Calu3 (cell line): ENCODE data around the gene MED17. TPM values are rescaled to one million over a fixed set of nuclear protein-coding genes. Genes with fewer than 3 reads are reported as not detected.

Experiments used
- BruUV-seq: library from RNA; stranded (reverse); fragments of 400-500 nt; replicated peaks from 2 replicates; lab custom pipeline; 2021; lab: Mats Ljungman, UMichigan
- CTCF ChIA-PET: fragments of 300-600 bp; sonication (Branson Sonifier 250); formaldehyde crosslinking; loops from one replicate; lab custom pipeline; 2022; ENCODE audit warnings: antibody characterized with exemption; lab: Charles Lee
- DNase-seq: peaks from one replicate; pipeline ENCODE4 v3.0.0; 2022
- H3K27ac Mint-ChIP-seq: one replicate; pipeline ENCODE4 v1.8.0; 2022; ENCODE audit warnings: mixed read lengths; ENCODE audit not compliant: unreplicated experiment
- H3K27me3 Mint-ChIP-seq: one replicate; pipeline ENCODE4 v1.8.0; 2022; ENCODE audit warnings: mixed read lengths; ENCODE audit not compliant: unreplicated experiment
- H3K36me3 Mint-ChIP-seq: one replicate; pipeline ENCODE4 v1.8.0; 2022; ENCODE audit warnings: mild to moderate bottlenecking, moderate library complexity, mixed read lengths; ENCODE audit not compliant: insufficient read depth, unreplicated experiment
- H3K4me1 Mint-ChIP-seq: one replicate; pipeline ENCODE4 v1.8.0; 2022; ENCODE audit warnings: mild to moderate bottlenecking, low read depth, mixed read lengths; ENCODE audit not compliant: unreplicated experiment
- H3K4me3 Mint-ChIP-seq: one replicate; pipeline ENCODE4 v1.8.0; 2022; ENCODE audit warnings: mild to moderate bottlenecking, low read depth, moderate library complexity, mixed read lengths; ENCODE audit not compliant: unreplicated experiment
- H3K9me3 Mint-ChIP-seq: one replicate; pipeline ENCODE4 v1.8.0; 2022; ENCODE audit warnings: low read depth, mixed read lengths; ENCODE audit not compliant: unreplicated experiment
- intact Hi-C: fragments of 100-400 bp; cut with micrococcal nuclease; formaldehyde crosslinking; loops from one replicate; pipeline ENCODE4 v1.10.0; 2022; ENCODE audit not compliant: unreplicated experiment
- total RNA-seq: library from RNA; stranded (reverse); gene quantifications from 2 replicates; pipeline ENCODE4 v1.2.3, GENCODE V29; 2022
- TF ChIP-seq, protein P1 (sequence below): fragments of 200-600 bp; IDR thresholded peaks from one replicate; pipeline ENCODE4 v1.8.0; 2022; ENCODE audit warnings: antibody characterized with exemption; ENCODE audit not compliant: unreplicated experiment

The MED17 gene
- total RNA-seq, 1 experiment from 2014 or later = 24.6 TPM

DNA sequence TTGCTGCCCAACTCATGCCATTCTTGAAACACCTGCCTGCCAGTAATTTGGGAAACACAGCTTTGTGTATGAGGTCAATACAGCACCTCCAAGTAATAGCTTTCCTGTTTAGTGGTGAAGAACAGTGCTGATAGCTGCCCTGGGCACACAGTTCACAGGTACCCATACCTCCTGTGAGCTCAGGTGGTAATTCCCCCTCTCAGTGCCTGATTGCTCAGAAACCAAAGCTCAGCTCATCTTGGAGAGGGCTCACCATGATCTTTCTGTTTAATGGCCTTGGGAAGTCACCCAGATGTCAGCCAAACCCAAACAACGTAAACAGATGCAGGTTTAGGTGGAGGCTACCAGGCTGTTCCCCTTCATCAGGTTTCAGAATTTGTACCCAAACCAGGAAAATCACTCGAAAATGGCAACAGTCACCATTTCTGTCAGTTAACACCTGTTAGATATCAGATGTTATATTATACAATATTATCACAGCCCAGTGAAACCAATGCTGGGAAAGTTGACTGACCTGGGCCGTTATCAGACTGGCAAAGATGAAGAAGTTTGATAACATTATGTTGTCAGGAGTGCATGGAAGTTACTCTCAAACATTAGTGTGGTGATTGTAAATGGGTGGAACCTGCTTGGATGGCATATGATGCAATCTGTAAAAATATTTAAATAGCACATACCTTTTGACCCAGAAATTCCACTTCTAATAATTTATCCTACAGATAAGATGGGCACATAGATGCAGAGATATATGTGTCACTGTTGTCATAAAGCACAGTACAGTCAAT is 47.5 kb downstream of the MED17 start:
- H3K27ac Mint-ChIP-seq = no peak overlapping the region
- H3K36me3 Mint-ChIP-seq = no peaks in the 10 kb centered on the region
- intact Hi-C loops = no loop called here
- H3K4me3 Mint-ChIP-seq = no peak overlapping the region
- DNase-seq = no peak
- no peaks in the 10 kb centered on the region for H3K9me3 Mint-ChIP-seq
- CTCF ChIA-PET = no interaction called here
- no TSS peak for BruUV-seq
- TF ChIP-seq, protein P1, sequence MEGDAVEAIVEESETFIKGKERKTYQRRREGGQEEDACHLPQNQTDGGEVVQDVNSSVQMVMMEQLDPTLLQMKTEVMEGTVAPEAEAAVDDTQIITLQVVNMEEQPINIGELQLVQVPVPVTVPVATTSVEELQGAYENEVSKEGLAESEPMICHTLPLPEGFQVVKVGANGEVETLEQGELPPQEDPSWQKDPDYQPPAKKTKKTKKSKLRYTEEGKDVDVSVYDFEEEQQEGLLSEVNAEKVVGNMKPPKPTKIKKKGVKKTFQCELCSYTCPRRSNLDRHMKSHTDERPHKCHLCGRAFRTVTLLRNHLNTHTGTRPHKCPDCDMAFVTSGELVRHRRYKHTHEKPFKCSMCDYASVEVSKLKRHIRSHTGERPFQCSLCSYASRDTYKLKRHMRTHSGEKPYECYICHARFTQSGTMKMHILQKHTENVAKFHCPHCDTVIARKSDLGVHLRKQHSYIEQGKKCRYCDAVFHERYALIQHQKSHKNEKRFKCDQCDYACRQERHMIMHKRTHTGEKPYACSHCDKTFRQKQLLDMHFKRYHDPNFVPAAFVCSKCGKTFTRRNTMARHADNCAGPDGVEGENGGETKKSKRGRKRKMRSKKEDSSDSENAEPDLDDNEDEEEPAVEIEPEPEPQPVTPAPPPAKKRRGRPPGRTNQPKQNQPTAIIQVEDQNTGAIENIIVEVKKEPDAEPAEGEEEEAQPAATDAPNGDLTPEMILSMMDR = no peak
- no peaks in the 10 kb centered on the region for H3K4me1 Mint-ChIP-seq
- H3K27me3 Mint-ChIP-seq = no peaks in the 10 kb centered on the region

DNA sequence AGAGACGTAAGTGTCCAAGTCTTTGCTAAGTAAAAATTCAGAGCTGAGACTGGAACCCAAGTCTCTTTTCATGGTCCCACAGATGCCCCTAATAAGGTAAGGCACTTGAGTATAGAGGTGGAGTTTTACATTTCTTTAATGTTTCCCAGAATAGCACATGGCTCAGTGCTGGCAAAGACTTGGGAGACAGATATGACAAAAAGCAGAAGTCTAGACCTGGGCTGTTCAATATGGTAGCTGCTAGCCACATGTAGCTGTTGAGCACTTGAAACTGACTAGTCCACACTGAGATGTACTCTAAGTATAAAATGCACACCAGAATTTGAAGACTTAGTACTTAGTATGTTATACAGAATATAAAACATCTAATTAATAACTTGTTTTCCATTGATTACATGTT is 48.7 kb downstream of the MED17 start:
- no peaks in the 10 kb centered on the region for H3K27me3 Mint-ChIP-seq
- no peaks in the 10 kb centered on the region for H3K9me3 Mint-ChIP-seq
- TF ChIP-seq, protein P1 = no peak
- no peaks in the 10 kb centered on the region for H3K4me1 Mint-ChIP-seq
- CTCF ChIA-PET = no interaction called here
- BruUV-seq = no TSS peak
- no peak overlapping the region for H3K27ac Mint-ChIP-seq
- H3K36me3 Mint-ChIP-seq = no peaks in the 10 kb centered on the region
- no peak for DNase-seq
- intact Hi-C loops = no loop called here
- no peak overlapping the region for H3K4me3 Mint-ChIP-seq

DNA sequence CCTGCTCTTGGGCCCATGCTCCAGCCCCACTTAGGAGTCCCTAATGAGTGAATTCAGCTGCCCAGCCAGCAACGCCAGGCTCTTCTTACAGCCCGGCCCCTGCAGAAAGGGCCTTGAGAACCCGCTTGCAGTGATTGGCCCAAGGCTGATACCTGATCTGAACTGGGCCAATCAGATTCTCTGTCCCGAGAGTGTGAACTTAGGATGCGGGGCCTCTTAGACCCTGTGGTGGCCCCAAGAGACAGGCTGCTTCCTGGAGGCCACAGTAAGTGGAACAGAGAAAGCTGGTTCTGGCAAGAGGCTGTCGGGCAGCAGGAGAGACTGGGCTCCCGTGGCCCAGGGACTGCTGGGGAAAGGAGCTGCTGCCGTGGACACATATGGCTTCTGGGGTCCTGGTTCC is 54.9 kb downstream of the MED17 start:
- intact Hi-C loops = no loop called here
- H3K27ac Mint-ChIP-seq = no peak overlapping the region
- H3K9me3 Mint-ChIP-seq = no peaks in the 10 kb centered on the region
- no peaks in the 10 kb centered on the region for H3K27me3 Mint-ChIP-seq
- TF ChIP-seq, protein P1 = no peak
- no peak overlapping the region for H3K4me3 Mint-ChIP-seq
- no TSS peak for BruUV-seq
- CTCF ChIA-PET = interaction anchor here (0.6 kb wide), 1 partner anchor 1308 kb away, joined by 5 read pairs; no protein-coding TSS in a partner anchor
- peaks cover 22% of the 10 kb centered on the region for H3K4me1 Mint-ChIP-seq
- DNase-seq = no peak
- no peaks in the 10 kb centered on the region for H3K36me3 Mint-ChIP-seq

DNA sequence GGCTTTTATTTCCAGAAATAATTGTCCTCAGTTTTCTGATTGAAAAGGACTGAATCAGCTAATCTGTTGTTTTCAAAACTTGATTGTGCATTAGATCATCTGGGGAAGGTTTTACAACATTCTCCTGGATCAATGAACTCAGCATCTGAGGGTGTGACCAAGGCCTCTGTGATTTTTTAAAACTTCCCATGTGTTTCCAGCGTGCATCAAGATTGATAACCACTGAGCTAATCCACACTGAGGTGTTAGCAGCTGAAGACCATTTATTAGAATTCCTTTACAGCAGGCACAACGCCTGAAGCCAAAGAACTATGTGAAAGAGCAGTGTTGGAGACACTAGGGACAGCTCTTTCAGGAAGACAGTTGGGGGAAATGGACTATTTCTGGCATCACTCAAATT is 56.1 kb downstream of the MED17 start:
- no peaks in the 10 kb centered on the region for H3K36me3 Mint-ChIP-seq
- no TSS peak for BruUV-seq
- no peak for DNase-seq
- intact Hi-C loops = no loop called here
- TF ChIP-seq, protein P1 = no peak
- H3K9me3 Mint-ChIP-seq = no peaks in the 10 kb centered on the region
- no peak overlapping the region for H3K4me3 Mint-ChIP-seq
- CTCF ChIA-PET = no interaction called here
- H3K4me1 Mint-ChIP-seq = peaks cover 24% of the 10 kb centered on the region
- H3K27me3 Mint-ChIP-seq = no peaks in the 10 kb centered on the region
- no peak overlapping the region for H3K27ac Mint-ChIP-seq
